Measurements from ENCODE around the gene MXD1. TPM values are rescaled to one million over a fixed set of nuclear protein-coding genes. Genes with fewer than 3 reads are reported as not detected.
A peak's percentile ranks its signal among the peaks of the same experiment; 100 is the strongest.

Gene MXD1
- total RNA-seq, 2 donors from 2014 or later = 0.73 to 5.5 TPM

DNA sequence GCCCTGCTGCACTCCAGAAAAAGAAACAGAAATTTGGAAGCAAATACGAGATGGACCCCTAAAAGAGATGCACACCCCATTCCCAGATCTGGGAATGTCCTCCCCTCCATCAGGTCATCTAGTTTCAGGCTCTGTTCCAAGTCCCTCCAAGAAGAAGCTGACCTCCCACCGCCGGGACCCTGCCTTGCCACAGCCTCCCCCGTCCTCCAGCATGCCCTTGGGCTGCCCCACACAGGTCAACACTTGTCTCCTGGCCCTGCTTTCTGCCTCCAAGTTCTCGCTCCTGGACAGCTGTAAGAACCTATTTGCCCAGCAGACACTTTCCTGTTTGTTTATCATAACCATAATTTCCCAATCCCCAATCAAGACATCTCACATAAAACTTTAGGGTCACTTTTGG, 44.5 kb downstream of the MXD1 start:
- Histone ChIP-seq H3K4me1 (ENCODE audit: control insufficient read depth, insufficient read depth, low read length) (no peaks in the 10 kb centered on the region), H3K9ac (ENCODE audit: extremely low read depth, low read length, poor library complexity, severe bottlenecking) (no peak overlapping the region), H3K4me3 (ENCODE audit: low read length) (no peak overlapping the region), H3K9me3 (ENCODE audit: control insufficient read depth, low read length) (no peaks in the 10 kb centered on the region), H3K36me3 (ENCODE audit: control insufficient read depth, insufficient read depth, low read length) (no peaks in the 10 kb centered on the region), H3K27me3 (ENCODE audit: control insufficient read depth, insufficient read depth, low read length, poor library complexity, severe bottlenecking) (peaks cover 23% of the 10 kb centered on the region), H3K27ac (ENCODE audit: low read depth, low read length) (no peak overlapping the region)
- DNase-seq = no peak
- no peaks in the 10 kb centered on the region for H3K4me1 Mint-ChIP-seq
- no peaks in the 10 kb centered on the region for H3K36me3 Mint-ChIP-seq (ENCODE audit: low read depth)
- H3K4me3 Mint-ChIP-seq = no peak overlapping the region
- TF ChIP-seq, protein P1, sequence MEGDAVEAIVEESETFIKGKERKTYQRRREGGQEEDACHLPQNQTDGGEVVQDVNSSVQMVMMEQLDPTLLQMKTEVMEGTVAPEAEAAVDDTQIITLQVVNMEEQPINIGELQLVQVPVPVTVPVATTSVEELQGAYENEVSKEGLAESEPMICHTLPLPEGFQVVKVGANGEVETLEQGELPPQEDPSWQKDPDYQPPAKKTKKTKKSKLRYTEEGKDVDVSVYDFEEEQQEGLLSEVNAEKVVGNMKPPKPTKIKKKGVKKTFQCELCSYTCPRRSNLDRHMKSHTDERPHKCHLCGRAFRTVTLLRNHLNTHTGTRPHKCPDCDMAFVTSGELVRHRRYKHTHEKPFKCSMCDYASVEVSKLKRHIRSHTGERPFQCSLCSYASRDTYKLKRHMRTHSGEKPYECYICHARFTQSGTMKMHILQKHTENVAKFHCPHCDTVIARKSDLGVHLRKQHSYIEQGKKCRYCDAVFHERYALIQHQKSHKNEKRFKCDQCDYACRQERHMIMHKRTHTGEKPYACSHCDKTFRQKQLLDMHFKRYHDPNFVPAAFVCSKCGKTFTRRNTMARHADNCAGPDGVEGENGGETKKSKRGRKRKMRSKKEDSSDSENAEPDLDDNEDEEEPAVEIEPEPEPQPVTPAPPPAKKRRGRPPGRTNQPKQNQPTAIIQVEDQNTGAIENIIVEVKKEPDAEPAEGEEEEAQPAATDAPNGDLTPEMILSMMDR (conservative IDR thresholded peaks at IDR 0.05) = no peak
- H3K9me3 Mint-ChIP-seq = no peaks in the 10 kb centered on the region
- peaks cover 29% of the 10 kb centered on the region for H3K27me3 Mint-ChIP-seq (ENCODE audit: insufficient read depth)
- no peak overlapping the region for H3K27ac Mint-ChIP-seq
- WGBS, 2 experiments (ENCODE audit: insufficient coverage in 1 of 2, insufficient read length in 1 of 2) = 60 to 88% methylated on average over 1 to 5 of the region's 5 CpGs

DNA sequence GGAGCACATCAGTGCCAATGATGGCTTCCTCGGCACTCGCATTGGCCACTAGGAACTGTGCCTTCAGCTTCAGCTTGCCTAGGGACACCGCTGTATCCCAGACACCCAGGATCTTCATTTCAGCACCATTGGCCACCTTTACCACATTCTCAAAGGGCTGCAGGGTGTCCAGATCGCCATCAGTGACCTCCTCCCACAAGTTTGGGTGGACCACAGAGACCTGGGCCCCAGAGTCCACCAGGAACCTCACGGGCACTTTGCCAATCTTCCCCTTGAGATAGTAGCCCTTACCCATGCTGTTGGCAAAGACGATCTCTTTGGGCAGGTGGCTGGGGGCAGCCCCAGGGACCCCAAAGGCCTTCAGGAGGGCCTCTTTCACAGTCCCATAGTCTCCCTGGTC, 45.9 kb downstream of the MXD1 start:
- H3K36me3 ChIP-seq (ENCODE audit: control insufficient read depth, insufficient read depth, low read length) = no peaks in the 10 kb centered on the region
- no peak overlapping the region for H3K4me3 Mint-ChIP-seq
- no peaks in the 10 kb centered on the region for H3K4me1 ChIP-seq (ENCODE audit: control insufficient read depth, insufficient read depth, low read length)
- TF ChIP-seq, protein P1 (conservative IDR thresholded peaks at IDR 0.05) = no peak
- peaks cover 18% of the 10 kb centered on the region for H3K27me3 ChIP-seq (ENCODE audit: control insufficient read depth, insufficient read depth, low read length, poor library complexity, severe bottlenecking)
- no peak overlapping the region for H3K27ac Mint-ChIP-seq
- no peak overlapping the region for H3K9ac ChIP-seq (ENCODE audit: extremely low read depth, low read length, poor library complexity, severe bottlenecking)
- no peaks in the 10 kb centered on the region for H3K9me3 ChIP-seq (ENCODE audit: control insufficient read depth, low read length)
- no peaks in the 10 kb centered on the region for H3K36me3 Mint-ChIP-seq (ENCODE audit: low read depth)
- no peaks in the 10 kb centered on the region for H3K4me1 Mint-ChIP-seq
- peak; percentile 10 for DNase-seq
- no peak overlapping the region for H3K4me3 ChIP-seq (ENCODE audit: low read length)
- no peak overlapping the region for H3K27ac ChIP-seq (ENCODE audit: low read depth, low read length)
- WGBS, 2 experiments (ENCODE audit: insufficient coverage in 1 of 2, insufficient read length in 1 of 2) = 94 to 95% methylated on average over 4 to 6 of the region's 6 CpGs
- no peaks in the 10 kb centered on the region for H3K9me3 Mint-ChIP-seq
- H3K27me3 Mint-ChIP-seq (ENCODE audit: insufficient read depth) = peaks cover 21% of the 10 kb centered on the region

DNA sequence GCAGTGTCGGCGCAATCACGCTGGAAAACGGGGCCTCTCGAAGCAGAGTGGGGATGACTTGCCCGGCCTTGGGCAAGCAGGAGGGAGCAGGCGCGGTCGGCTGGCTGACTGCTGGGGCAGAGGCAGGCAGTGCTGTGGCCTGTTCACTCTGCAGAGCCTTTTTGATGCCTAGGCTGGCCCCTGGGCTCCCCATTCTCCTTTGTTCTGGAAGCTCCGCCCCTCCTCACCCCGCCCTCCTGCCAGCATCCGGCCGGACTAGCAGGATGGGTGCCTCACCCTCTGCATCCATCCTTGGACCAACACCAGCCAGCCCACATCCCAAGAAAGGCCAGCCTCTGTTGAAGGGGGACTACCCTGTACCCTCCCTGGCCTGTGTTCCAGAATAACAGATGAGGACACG, 46.6 kb downstream of the MXD1 start, which contains the start of gene ASPRV1:
TSS of gene ASPRV1 (minus strand) at position 136 of the 400 bp plus-strand sequence. CDS start 195 bp downstream, outside the sequence.
- Mint-ChIP-seq H3K4me3 (no peak within 1 kb of the TSS), H3K27ac (no peak within 1 kb of the TSS), H3K4me1 (no peaks in the 10 kb centered on the region), H3K9me3 (no peaks in the 10 kb centered on the region), H3K27me3 (ENCODE audit: insufficient read depth) (peaks cover 16% of the 10 kb centered on the region), H3K36me3 (ENCODE audit: low read depth) (no peaks in the 10 kb centered on the region)
- TF ChIP-seq, protein P1 (conservative IDR thresholded peaks at IDR 0.05) = no peak
- no peak within 1 kb of the TSS for H3K27ac ChIP-seq (ENCODE audit: low read depth, low read length)
- no peaks in the 10 kb centered on the region for H3K36me3 ChIP-seq (ENCODE audit: control insufficient read depth, insufficient read depth, low read length)
- 88 to 96% methylated on average over 14 of the region's 14 CpGs for WGBS, 2 experiments (ENCODE audit: insufficient coverage in 1 of 2, insufficient read length in 1 of 2)
- no peak within 1 kb of the TSS for H3K9ac ChIP-seq (ENCODE audit: extremely low read depth, low read length, poor library complexity, severe bottlenecking)
- no peak for DNase-seq
- no peaks in the 10 kb centered on the region for H3K9me3 ChIP-seq (ENCODE audit: control insufficient read depth, low read length)
- H3K4me3 ChIP-seq (ENCODE audit: low read length) = no peak within 1 kb of the TSS
- H3K4me1 ChIP-seq (ENCODE audit: control insufficient read depth, insufficient read depth, low read length) = no peaks in the 10 kb centered on the region
- peaks cover 11% of the 10 kb centered on the region for H3K27me3 ChIP-seq (ENCODE audit: control insufficient read depth, insufficient read depth, low read length, poor library complexity, severe bottlenecking)
